Measurements from ENCODE around the gene SORCS2. TPM values are rescaled to one million over a fixed set of nuclear protein-coding genes. Genes with fewer than 3 reads are reported as not detected.

Gene SORCS2
- total RNA-seq, 2 experiments from 2014 or later: 0.03 TPM; not detected in 1

DNA sequence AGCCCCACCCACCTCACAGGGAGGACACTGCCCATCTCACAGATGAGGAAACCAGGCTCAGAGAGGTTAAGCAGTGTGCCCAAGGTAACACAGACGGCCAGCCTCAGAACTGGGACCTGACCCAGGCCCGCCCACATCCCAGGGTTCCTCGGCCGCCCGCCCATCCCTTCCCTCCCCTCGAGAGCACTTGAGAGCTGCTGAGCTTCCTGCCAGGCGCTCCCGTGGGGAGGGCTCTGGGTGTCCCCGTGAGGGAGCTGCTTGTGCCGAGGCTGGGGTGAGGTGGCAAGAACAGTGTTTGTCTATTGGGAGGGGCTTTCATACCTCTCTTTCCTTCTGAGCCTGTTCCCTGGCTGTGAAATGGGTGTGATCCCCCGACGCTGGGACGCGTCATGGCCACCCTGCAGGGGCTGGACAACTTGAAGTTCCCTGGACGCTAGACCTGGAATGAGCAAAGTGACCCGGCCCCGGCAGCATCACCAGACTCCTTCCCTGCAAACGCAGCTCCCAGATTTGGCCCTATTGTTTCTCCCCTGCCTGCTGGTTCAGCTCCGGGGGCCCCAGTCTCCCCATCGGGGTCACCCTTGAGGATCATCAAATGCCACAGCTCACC, 542.4 kb downstream of the SORCS2 start:
- Histone ChIP-seq H3K27ac (ENCODE audit: low read depth, low read length, poor library complexity, severe bottlenecking) (no peak overlapping the region), H3K4me1 (ENCODE audit: insufficient read depth, low read length, poor library complexity, severe bottlenecking) (no peaks in the 10 kb centered on the region), H3K4me2 (ENCODE audit: low read length) (no peak overlapping the region), H3K9me3 (ENCODE audit: low read length) (no peaks in the 10 kb centered on the region), H3K36me3 (ENCODE audit: insufficient read depth, low read length) (no peaks in the 10 kb centered on the region), H4K20me1 (ENCODE audit: insufficient read depth, low read length) (no peaks in the 10 kb centered on the region), H3K4me3 (ENCODE audit: low read depth, low read length, poor library complexity, severe bottlenecking) (no peak overlapping the region), H3K9me2 (ENCODE audit: insufficient read depth, low read length) (no peaks in the 10 kb centered on the region), H2AFZ (ENCODE audit: low read length) (no peak overlapping the region), H3K79me2 (ENCODE audit: insufficient read depth, low read depth, low read length) (no peaks in the 10 kb centered on the region)
- POLR2A ChIA-PET: no interaction called here
- no peak for DNase-seq (ENCODE audit: low spot score)
- CTCF ChIA-PET (ENCODE audit: unreplicated experiment): interaction anchor here (0.6 kb wide), 1 partner anchor 1896 kb away, joined by 16 read pairs; no protein-coding TSS in a partner anchor
- BruUV-seq (replicated peaks): no TSS peak
- TF ChIP-seq, protein P1, sequence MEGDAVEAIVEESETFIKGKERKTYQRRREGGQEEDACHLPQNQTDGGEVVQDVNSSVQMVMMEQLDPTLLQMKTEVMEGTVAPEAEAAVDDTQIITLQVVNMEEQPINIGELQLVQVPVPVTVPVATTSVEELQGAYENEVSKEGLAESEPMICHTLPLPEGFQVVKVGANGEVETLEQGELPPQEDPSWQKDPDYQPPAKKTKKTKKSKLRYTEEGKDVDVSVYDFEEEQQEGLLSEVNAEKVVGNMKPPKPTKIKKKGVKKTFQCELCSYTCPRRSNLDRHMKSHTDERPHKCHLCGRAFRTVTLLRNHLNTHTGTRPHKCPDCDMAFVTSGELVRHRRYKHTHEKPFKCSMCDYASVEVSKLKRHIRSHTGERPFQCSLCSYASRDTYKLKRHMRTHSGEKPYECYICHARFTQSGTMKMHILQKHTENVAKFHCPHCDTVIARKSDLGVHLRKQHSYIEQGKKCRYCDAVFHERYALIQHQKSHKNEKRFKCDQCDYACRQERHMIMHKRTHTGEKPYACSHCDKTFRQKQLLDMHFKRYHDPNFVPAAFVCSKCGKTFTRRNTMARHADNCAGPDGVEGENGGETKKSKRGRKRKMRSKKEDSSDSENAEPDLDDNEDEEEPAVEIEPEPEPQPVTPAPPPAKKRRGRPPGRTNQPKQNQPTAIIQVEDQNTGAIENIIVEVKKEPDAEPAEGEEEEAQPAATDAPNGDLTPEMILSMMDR (conservative IDR thresholded peaks at IDR 0.05; ENCODE audit: low read length): no peak
- TF ChIP-seq EZH2phosphoT487 (IDR thresholded peaks at IDR 0.05; ENCODE audit: borderline replicate concordance, low read depth, low read length): no peak
- intact Hi-C loops (cut with micrococcal nuclease; ENCODE audit: unreplicated experiment): no loop called here

DNA sequence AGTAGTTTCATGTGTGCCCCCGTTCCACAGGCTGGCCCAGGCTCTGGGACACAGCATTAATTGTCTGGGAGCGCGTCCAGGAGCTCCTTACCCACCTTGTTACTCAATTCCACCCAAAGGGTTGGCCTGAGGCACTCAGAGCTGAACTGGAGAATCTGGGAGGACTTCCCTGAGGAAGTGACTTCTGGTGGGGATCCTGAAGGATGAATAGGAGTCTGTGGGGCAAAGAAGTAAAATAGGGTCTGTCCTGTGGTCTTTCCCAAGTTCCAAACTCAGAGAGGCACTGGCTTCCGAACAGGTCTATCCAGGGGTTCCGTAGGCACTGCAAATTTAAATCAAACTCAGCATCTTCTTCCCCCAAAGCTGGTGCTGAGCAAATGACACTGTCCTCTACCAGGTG, 543.1 kb downstream of the SORCS2 start:
- CTCF ChIA-PET (ENCODE audit: unreplicated experiment): no interaction called here
- POLR2A ChIA-PET: no interaction called here
- intact Hi-C loops (cut with micrococcal nuclease; ENCODE audit: unreplicated experiment): no loop called here

DNA sequence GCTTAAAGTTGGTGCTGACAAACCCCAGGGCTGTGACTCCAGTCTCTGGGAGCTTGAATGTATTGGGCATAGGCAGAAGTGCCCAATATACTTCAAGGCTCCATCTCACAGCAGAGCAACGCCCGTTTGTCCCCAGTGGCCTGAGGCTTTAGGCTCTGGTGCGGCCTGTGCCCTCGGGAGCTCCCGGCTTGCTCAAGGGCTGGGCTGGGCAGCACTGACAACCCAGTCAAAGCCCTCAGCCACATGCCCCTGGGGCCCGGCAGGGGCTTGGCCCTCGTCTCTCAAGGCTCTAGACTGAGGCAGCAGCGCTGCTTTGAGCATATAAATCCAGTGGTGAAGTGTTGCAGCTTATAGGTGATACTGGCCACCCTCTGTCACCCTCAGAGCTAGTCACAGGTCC, 543.6 kb downstream of the SORCS2 start:
- Histone ChIP-seq H4K20me1 (ENCODE audit: insufficient read depth, low read length) (no peaks in the 10 kb centered on the region), H3K4me3 (ENCODE audit: low read depth, low read length, poor library complexity, severe bottlenecking) (no peak overlapping the region), H3K9me3 (ENCODE audit: low read length) (no peaks in the 10 kb centered on the region), H3K9me2 (ENCODE audit: insufficient read depth, low read length) (no peaks in the 10 kb centered on the region), H3K4me1 (ENCODE audit: insufficient read depth, low read length, poor library complexity, severe bottlenecking) (no peaks in the 10 kb centered on the region), H3K4me2 (ENCODE audit: low read length) (no peak overlapping the region), H3K79me2 (ENCODE audit: insufficient read depth, low read depth, low read length) (no peaks in the 10 kb centered on the region), H3K36me3 (ENCODE audit: insufficient read depth, low read length) (no peaks in the 10 kb centered on the region), H3K27ac (ENCODE audit: low read depth, low read length, poor library complexity, severe bottlenecking) (no peak overlapping the region), H2AFZ (ENCODE audit: low read length) (no peak overlapping the region)
- POLR2A ChIA-PET: no interaction called here
- CTCF ChIA-PET (ENCODE audit: unreplicated experiment): no interaction called here
- intact Hi-C loops (cut with micrococcal nuclease; ENCODE audit: unreplicated experiment): no loop called here
- TF ChIP-seq, protein P1 (conservative IDR thresholded peaks at IDR 0.05; ENCODE audit: low read length): no peak
- no peak for TF ChIP-seq EZH2phosphoT487 (IDR thresholded peaks at IDR 0.05; ENCODE audit: borderline replicate concordance, low read depth, low read length)
- no peak for DNase-seq (ENCODE audit: low spot score)
- no TSS peak for BruUV-seq (replicated peaks)

More for the DNA sequence above, 543.1 kb downstream of the SORCS2 start:
- Histone ChIP-seq H3K9me3 (ENCODE audit: low read length) (no peaks in the 10 kb centered on the region), H3K9me2 (ENCODE audit: insufficient read depth, low read length) (no peaks in the 10 kb centered on the region), H3K79me2 (ENCODE audit: insufficient read depth, low read depth, low read length) (no peaks in the 10 kb centered on the region), H3K27ac (ENCODE audit: low read depth, low read length, poor library complexity, severe bottlenecking) (no peak overlapping the region), H3K4me1 (ENCODE audit: insufficient read depth, low read length, poor library complexity, severe bottlenecking) (no peaks in the 10 kb centered on the region), H2AFZ (ENCODE audit: low read length) (no peak overlapping the region), H4K20me1 (ENCODE audit: insufficient read depth, low read length) (no peaks in the 10 kb centered on the region), H3K36me3 (ENCODE audit: insufficient read depth, low read length) (no peaks in the 10 kb centered on the region), H3K4me3 (ENCODE audit: low read depth, low read length, poor library complexity, severe bottlenecking) (no peak overlapping the region), H3K4me2 (ENCODE audit: low read length) (no peak overlapping the region)
- TF ChIP-seq, protein P1 (conservative IDR thresholded peaks at IDR 0.05; ENCODE audit: low read length): no peak
- no peak for TF ChIP-seq EZH2phosphoT487 (IDR thresholded peaks at IDR 0.05; ENCODE audit: borderline replicate concordance, low read depth, low read length)
- BruUV-seq (replicated peaks): no TSS peak
- DNase-seq (ENCODE audit: low spot score): no peak

Measured in OCI-LY7 (cell line).